SU-DHL-6 (cell line): ENCODE results near the gene BEND7.

Source experiments
- EZH2phosphoT487 ChIP-seq: fragments of 200-600 bp; sonication (generic), shearing (Covaris generic); conservative IDR thresholded peaks from 2 replicates; pipeline ENCODE4 v1.6.1; 2018; ENCODE audit warnings: mild to moderate bottlenecking, antibody characterized with exemption, low read length, moderate library complexity, mixed read lengths
- TF ChIP-seq, protein P1 (sequence below): fragments of 200-600 bp; sonication (generic); IDR thresholded peaks from one replicate; pipeline ENCODE4 v1.5.1; 2017; ENCODE audit warnings: antibody characterized with exemption, mild to moderate bottlenecking, low read length, moderate library complexity; ENCODE audit not compliant: insufficient read depth, poor library complexity, severe bottlenecking

GRCh38 chr10:13483951-13484350 is 44.9 kb downstream of the BEND7 start:
- TF ChIP-seq, protein P1, sequence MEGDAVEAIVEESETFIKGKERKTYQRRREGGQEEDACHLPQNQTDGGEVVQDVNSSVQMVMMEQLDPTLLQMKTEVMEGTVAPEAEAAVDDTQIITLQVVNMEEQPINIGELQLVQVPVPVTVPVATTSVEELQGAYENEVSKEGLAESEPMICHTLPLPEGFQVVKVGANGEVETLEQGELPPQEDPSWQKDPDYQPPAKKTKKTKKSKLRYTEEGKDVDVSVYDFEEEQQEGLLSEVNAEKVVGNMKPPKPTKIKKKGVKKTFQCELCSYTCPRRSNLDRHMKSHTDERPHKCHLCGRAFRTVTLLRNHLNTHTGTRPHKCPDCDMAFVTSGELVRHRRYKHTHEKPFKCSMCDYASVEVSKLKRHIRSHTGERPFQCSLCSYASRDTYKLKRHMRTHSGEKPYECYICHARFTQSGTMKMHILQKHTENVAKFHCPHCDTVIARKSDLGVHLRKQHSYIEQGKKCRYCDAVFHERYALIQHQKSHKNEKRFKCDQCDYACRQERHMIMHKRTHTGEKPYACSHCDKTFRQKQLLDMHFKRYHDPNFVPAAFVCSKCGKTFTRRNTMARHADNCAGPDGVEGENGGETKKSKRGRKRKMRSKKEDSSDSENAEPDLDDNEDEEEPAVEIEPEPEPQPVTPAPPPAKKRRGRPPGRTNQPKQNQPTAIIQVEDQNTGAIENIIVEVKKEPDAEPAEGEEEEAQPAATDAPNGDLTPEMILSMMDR = no peak
- no peak for TF ChIP-seq EZH2phosphoT487
